ENCODE measurements around the gene DAGLB. TPM values are rescaled to one million over a fixed set of nuclear protein-coding genes. Genes with fewer than 3 reads are reported as not detected.

Gene DAGLB
- total and polyA plus RNA-seq, 10 of the 15 experiments (the other 5 are each of a cell fraction or from before 2014, with no cell fraction given) = 1.2 to 13.3 (median 10.1) TPM

DNA sequence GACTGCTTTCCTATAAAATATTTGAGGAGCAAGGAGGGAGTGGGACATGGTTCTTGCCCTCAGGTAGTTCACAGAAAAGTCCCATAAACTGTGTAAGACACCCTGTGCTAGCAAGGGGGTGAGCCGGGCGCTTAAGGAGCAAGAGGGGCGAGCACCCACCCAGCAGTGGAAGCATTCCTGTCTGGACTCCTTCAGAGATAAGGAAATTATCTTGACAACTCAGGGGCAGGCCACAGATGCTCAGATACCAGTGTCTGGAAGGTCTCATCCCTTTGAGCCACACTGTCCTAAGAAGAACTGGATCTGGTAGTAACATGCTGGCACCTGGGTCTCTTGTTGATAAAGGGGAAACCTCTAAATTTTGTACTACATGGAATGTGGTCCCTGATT is 54.1 kb downstream of the DAGLB start:
- no peak for DNase-seq (ENCODE audit: low read depth, low spot score)
- in situ Hi-C loops (cut with MboI) (no loop called here), intact Hi-C loops (cut with micrococcal nuclease; ENCODE audit: unreplicated experiment) (loop anchor here (2.0 kb wide), 1 partner anchor 17 kb away; no protein-coding TSS in a partner anchor)
- no peak for TF ChIP-seq POLR2AphosphoS2 (IDR thresholded peaks at IDR 0.05; ENCODE audit: low read depth, low read length)
- TF ChIP-seq, protein P1, sequence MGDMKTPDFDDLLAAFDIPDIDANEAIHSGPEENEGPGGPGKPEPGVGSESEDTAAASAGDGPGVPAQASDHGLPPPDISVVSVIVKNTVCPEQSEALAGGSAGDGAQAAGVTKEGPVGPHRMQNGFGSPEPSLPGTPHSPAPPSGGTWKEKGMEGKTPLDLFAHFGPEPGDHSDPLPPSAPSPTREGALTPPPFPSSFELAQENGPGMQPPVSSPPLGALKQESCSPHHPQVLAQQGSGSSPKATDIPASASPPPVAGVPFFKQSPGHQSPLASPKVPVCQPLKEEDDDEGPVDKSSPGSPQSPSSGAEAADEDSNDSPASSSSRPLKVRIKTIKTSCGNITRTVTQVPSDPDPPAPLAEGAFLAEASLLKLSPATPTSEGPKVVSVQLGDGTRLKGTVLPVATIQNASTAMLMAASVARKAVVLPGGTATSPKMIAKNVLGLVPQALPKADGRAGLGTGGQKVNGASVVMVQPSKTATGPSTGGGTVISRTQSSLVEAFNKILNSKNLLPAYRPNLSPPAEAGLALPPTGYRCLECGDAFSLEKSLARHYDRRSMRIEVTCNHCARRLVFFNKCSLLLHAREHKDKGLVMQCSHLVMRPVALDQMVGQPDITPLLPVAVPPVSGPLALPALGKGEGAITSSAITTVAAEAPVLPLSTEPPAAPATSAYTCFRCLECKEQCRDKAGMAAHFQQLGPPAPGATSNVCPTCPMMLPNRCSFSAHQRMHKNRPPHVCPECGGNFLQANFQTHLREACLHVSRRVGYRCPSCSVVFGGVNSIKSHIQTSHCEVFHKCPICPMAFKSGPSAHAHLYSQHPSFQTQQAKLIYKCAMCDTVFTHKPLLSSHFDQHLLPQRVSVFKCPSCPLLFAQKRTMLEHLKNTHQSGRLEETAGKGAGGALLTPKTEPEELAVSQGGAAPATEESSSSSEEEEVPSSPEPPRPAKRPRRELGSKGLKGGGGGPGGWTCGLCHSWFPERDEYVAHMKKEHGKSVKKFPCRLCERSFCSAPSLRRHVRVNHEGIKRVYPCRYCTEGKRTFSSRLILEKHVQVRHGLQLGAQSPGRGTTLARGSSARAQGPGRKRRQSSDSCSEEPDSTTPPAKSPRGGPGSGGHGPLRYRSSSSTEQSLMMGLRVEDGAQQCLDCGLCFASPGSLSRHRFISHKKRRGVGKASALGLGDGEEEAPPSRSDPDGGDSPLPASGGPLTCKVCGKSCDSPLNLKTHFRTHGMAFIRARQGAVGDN (IDR thresholded peaks at IDR 0.05) = no peak
- TF ChIP-seq, protein P2, sequence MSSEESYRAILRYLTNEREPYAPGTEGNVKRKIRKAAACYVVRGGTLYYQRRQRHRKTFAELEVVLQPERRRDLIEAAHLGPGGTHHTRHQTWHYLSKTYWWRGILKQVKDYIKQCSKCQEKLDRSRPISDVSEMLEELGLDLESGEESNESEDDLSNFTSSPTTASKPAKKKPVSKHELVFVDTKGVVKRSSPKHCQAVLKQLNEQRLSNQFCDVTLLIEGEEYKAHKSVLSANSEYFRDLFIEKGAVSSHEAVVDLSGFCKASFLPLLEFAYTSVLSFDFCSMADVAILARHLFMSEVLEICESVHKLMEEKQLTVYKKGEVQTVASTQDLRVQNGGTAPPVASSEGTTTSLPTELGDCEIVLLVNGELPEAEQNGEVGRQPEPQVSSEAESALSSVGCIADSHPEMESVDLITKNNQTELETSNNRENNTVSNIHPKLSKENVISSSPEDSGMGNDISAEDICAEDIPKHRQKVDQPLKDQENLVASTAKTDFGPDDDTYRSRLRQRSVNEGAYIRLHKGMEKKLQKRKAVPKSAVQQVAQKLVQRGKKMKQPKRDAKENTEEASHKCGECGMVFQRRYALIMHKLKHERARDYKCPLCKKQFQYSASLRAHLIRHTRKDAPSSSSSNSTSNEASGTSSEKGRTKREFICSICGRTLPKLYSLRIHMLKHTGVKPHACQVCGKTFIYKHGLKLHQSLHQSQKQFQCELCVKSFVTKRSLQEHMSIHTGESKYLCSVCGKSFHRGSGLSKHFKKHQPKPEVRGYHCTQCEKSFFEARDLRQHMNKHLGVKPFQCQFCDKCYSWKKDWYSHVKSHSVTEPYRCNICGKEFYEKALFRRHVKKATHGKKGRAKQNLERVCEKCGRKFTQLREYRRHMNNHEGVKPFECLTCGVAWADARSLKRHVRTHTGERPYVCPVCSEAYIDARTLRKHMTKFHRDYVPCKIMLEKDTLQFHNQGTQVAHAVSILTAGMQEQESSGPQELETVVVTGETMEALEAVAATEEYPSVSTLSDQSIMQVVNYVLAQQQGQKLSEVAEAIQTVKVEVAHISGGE (CRISPR knock-in tag; IDR thresholded peaks at IDR 0.05) = no peak
- TF ChIP-seq YY1 (IDR thresholded peaks at IDR 0.05; ENCODE audit: low read depth, low read length) = no peak
- no TSS peak for BruUV-seq (replicated peaks)
- 100% methylated on average over 3 of the region's 3 CpGs for WGBS (ENCODE audit: insufficient coverage, insufficient replicate concordance, low lambda C conversion rate, missing lambda C conversion rate)
- Histone ChIP-seq H2AFZ (ENCODE audit: control insufficient read depth, low read depth, low read length) (no peak overlapping the region), H3K9ac (ENCODE audit: control insufficient read depth, insufficient read depth, low read length) (no peak overlapping the region), H3K4me2 (ENCODE audit: control insufficient read depth, insufficient read depth) (peak overlapping the region; percentile 51; the same call in 1 of the 2 replicates), H4K20me1 (ENCODE audit: control insufficient read depth, insufficient read depth) (peaks cover 2% of the 10 kb centered on the region), H3K27ac (ENCODE audit: control insufficient read depth, insufficient read depth) (peak overlapping the region; percentile 35), H3K9me3 (replicated peaks; ENCODE audit: control insufficient read depth, insufficient read depth, low read length) (no peaks in the 10 kb centered on the region), H3K36me3 (ENCODE audit: control insufficient read depth in 2 of 2, insufficient read depth in 2 of 2, low read length in 1 of 2) (peaks cover 16 to 27% of the 10 kb centered on the region in 2 experiments), H3K4me3 (no peak overlapping the region), H3K79me2 (ENCODE audit: control insufficient read depth, insufficient read depth, low read length) (peaks cover 52% of the 10 kb centered on the region), H3K4me1 (ENCODE audit: control insufficient read depth, insufficient read depth, low read length) (peaks cover 19% of the 10 kb centered on the region), H3K27me3 (replicated peaks in 1 of 2; ENCODE audit: control insufficient read depth in 2 of 2, insufficient read depth in 2 of 2, low read length in 1 of 2) (no peaks in the 10 kb centered on the region)
- no peak for ATAC-seq
- no peak for FAIRE-seq
- POLR2A ChIA-PET = no interaction called here
- CTCF ChIA-PET = no interaction called here
- RAD21 ChIA-PET (ENCODE audit: unreplicated experiment) = no interaction called here
- SMC1A ChIA-PET (ENCODE audit: uncharacterized antibody, unreplicated experiment) = interaction anchor here (0.5 to 2.9 kb wide), 2 partner anchors 11 to 45 kb away, joined by 4 to 13 read pairs; no protein-coding TSS in a partner anchor
